Osteoblast (primary cell): Measurements from ENCODE around the gene SLCO1A2. TPM values are rescaled to one million over a fixed set of nuclear protein-coding genes. Genes with fewer than 3 reads are reported as not detected.

Source experiments
- DNase-seq: peaks from one replicate; pipeline ENCODE4 v3.0.0; 2011; ENCODE audit warnings: low spot score, mixed read lengths; ENCODE audit not compliant: insufficient read length; ENCODE audit errors: missing footprints
- H2AFZ ChIP-seq: 2 replicates; pipeline ENCODE4 v1.6.0; 2011; ENCODE audit warnings: mild to moderate bottlenecking, low read length
- H3K27ac ChIP-seq: 2 replicates; pipeline ENCODE4 v1.5.1; 2011; ENCODE audit warnings: mild to moderate bottlenecking, low read depth, low read length, moderate library complexity
- H3K27me3 ChIP-seq: 2 replicates; pipeline ENCODE4 v1.6.0; 2012; ENCODE audit warnings: mild to moderate bottlenecking, control low read depth, inconsistent platforms, low read length, moderate library complexity; ENCODE audit not compliant: insufficient read depth
- H3K36me3 ChIP-seq: 2 replicates; pipeline ENCODE4 v1.5.1; 2011; ENCODE audit warnings: mild to moderate bottlenecking, low read length, control low read depth, moderate library complexity; ENCODE audit not compliant: insufficient read depth
- H3K4me1 ChIP-seq: 2 replicates; pipeline ENCODE4 v1.5.1; 2011; ENCODE audit warnings: mild to moderate bottlenecking, low read length, control low read depth, moderate library complexity; ENCODE audit not compliant: insufficient read depth
- H3K4me2 ChIP-seq: 2 replicates; pipeline ENCODE4 v1.6.0; 2011; ENCODE audit warnings: mild to moderate bottlenecking, low read length; ENCODE audit not compliant: insufficient read depth
- H3K4me3 ChIP-seq: fragments of 200-600 bp; sonication (generic); 3 replicates; pipeline ENCODE4 v1.5.1; 2012; ENCODE audit warnings: mild to moderate bottlenecking, low read length, inconsistent platforms; ENCODE audit not compliant: insufficient read depth
- H3K79me2 ChIP-seq: 2 replicates; pipeline ENCODE4 v1.6.0; 2012; ENCODE audit warnings: mild to moderate bottlenecking, low read length, control low read depth, inconsistent platforms; ENCODE audit not compliant: insufficient read depth
- H3K9me3 ChIP-seq: 2 replicates; pipeline ENCODE4 v1.5.1; 2011; ENCODE audit warnings: low read depth, low read length, control low read depth
- H4K20me1 ChIP-seq: 2 replicates; pipeline ENCODE4 v1.6.0; 2012; ENCODE audit warnings: mild to moderate bottlenecking, low read length, control low read depth; ENCODE audit not compliant: insufficient read depth
- total RNA-seq: library from RNA; depleted of rRNA; stranded (reverse); fragments of >200 nt; gene quantifications from 2 replicates; pipeline ENCODE4 v1.2.3, GENCODE V29; 2012
- TF ChIP-seq, protein P1 (sequence below): IDR thresholded peaks from 2 replicates; pipeline ENCODE4 v1.5.1; 2011; ENCODE audit warnings: mild to moderate bottlenecking, low read depth, low read length, moderate library complexity; ENCODE audit errors: extremely low read depth

SLCO1A2 gene
- total RNA-seq, 1 donor: not detected

DNA sequence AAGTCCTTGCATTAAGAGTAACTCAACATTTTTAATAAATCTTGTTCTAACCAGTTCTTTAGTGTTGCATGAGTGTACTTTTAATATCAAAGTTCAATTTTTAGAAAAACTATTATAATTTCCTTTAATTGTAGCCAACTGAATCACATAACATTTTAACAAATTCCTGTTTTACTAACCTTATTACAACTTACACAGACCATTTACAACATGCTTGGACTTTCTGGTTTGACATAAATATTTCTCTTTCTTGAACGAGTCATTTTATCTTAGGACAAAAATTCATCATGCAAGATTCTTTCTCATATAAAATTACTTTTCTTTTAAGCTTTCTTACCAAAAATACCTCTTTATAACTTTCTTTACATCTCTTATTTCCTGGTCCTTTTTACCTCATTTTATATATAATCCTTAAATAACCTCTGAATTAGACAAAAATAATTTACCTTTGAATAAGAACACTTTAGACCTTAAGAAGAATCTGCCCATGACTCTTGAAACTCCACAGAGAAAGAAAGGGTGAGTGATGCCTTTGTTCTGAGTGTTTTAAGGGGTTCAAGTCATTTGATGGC lies 3.9 kb downstream of the SLCO1A2 start:
- no peaks in the 10 kb centered on the region for H4K20me1 ChIP-seq
- no peak for DNase-seq
- H3K4me1 ChIP-seq: no peaks in the 10 kb centered on the region
- H3K36me3 ChIP-seq: no peaks in the 10 kb centered on the region
- H2AFZ ChIP-seq: no peak overlapping the region
- H3K4me3 ChIP-seq: no peak overlapping the region
- no peaks in the 10 kb centered on the region for H3K9me3 ChIP-seq
- no peak overlapping the region for H3K4me2 ChIP-seq
- H3K79me2 ChIP-seq: no peaks in the 10 kb centered on the region
- H3K27ac ChIP-seq: no peak overlapping the region
- H3K27me3 ChIP-seq: no peaks in the 10 kb centered on the region
- TF ChIP-seq, protein P1, sequence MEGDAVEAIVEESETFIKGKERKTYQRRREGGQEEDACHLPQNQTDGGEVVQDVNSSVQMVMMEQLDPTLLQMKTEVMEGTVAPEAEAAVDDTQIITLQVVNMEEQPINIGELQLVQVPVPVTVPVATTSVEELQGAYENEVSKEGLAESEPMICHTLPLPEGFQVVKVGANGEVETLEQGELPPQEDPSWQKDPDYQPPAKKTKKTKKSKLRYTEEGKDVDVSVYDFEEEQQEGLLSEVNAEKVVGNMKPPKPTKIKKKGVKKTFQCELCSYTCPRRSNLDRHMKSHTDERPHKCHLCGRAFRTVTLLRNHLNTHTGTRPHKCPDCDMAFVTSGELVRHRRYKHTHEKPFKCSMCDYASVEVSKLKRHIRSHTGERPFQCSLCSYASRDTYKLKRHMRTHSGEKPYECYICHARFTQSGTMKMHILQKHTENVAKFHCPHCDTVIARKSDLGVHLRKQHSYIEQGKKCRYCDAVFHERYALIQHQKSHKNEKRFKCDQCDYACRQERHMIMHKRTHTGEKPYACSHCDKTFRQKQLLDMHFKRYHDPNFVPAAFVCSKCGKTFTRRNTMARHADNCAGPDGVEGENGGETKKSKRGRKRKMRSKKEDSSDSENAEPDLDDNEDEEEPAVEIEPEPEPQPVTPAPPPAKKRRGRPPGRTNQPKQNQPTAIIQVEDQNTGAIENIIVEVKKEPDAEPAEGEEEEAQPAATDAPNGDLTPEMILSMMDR: no peak

DNA sequence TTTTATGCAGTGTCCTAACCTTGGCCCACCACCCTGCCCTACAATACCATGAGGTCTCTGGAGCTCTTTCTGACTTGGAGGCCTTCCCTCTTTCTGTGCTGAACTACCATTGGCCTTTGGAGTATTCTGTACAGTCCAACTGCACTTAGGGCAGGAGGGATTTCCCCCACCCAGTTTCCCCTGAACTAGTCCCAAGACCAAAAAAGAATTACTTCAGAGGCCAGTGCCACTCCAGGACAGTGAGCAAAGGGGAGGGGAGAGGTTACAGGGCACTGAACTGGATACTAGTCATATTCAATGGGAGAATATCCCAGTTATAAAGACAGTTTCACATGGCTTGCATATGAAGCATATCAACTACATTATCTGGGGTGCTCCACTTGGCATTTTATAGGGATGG lies 6.1 kb downstream of the SLCO1A2 start:
- no peak overlapping the region for H2AFZ ChIP-seq
- no peak for DNase-seq
- no peak overlapping the region for H3K27ac ChIP-seq
- TF ChIP-seq, protein P1: no peak
- H3K79me2 ChIP-seq: no peaks in the 10 kb centered on the region
- no peaks in the 10 kb centered on the region for H3K36me3 ChIP-seq
- H3K4me1 ChIP-seq: no peaks in the 10 kb centered on the region
- H3K4me2 ChIP-seq: no peak overlapping the region
- no peak overlapping the region for H3K4me3 ChIP-seq
- H4K20me1 ChIP-seq: no peaks in the 10 kb centered on the region
- H3K27me3 ChIP-seq: no peaks in the 10 kb centered on the region
- no peaks in the 10 kb centered on the region for H3K9me3 ChIP-seq

DNA sequence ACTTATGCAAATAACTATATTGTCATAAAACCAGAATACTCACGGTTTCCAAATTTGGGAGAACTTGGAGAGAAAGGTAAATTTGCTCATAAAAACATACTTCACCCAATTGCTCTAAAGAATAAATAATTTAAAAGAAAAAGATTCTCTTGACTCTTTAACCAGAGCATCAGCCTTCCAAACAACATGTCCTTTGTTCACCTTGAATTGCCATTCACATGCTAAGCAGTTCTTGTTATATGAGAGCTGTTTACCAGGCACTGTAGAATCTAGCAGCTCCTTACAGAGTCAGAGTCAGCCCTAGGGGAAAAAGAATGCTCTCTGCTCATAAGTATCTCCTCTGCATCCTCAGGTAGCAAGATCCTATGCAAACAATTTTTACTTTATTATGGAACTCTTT lies 10.2 kb downstream of the SLCO1A2 start:
- H3K9me3 ChIP-seq: no peaks in the 10 kb centered on the region

DNA sequence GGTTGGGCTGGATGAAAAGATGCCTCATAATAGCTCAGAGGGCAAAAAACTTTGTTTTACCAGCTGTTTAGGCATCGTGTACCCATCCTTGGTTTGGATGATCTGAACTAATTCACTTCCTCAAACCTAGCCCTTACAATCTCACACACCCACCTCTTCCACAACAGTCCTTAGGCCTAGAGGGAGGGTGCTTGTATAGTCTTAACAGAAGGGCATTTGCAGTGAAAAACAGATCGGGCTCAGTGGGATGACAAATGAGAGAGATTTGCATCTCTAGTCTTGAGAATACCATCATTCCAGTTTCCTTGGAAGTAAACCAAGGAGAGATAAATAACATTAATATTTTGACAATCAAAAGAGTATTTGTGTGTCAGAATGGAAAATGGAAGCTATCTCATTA lies 11.0 kb downstream of the SLCO1A2 start:
- no peaks in the 10 kb centered on the region for H3K79me2 ChIP-seq
- no peaks in the 10 kb centered on the region for H3K9me3 ChIP-seq
- H3K4me1 ChIP-seq: no peaks in the 10 kb centered on the region
- no peak overlapping the region for H3K27ac ChIP-seq
- H3K36me3 ChIP-seq: no peaks in the 10 kb centered on the region
- no peaks in the 10 kb centered on the region for H4K20me1 ChIP-seq
- DNase-seq: no peak
- no peaks in the 10 kb centered on the region for H3K27me3 ChIP-seq
- no peak overlapping the region for H3K4me2 ChIP-seq
- no peak overlapping the region for H2AFZ ChIP-seq
- TF ChIP-seq, protein P1: no peak
- no peak overlapping the region for H3K4me3 ChIP-seq

More for the DNA sequence above, 10.2 kb downstream of the SLCO1A2 start:
- Histone ChIP-seq H3K27me3 (no peaks in the 10 kb centered on the region), H3K4me2 (no peak overlapping the region), H3K4me3 (no peak overlapping the region), H3K36me3 (no peaks in the 10 kb centered on the region), H4K20me1 (no peaks in the 10 kb centered on the region), H3K79me2 (no peaks in the 10 kb centered on the region), H3K27ac (no peak overlapping the region), H2AFZ (no peak overlapping the region), H3K4me1 (no peaks in the 10 kb centered on the region)
- no peak for DNase-seq
- TF ChIP-seq, protein P1: no peak
